Gastrocnemius medialis (tissue), 4 donors: ENCODE data around the gene AGAP3. TPM values are rescaled to one million over a fixed set of nuclear protein-coding genes. Genes with fewer than 3 reads are reported as not detected.

Experiments
- ATAC-seq, 2 donors: fragments of 150-250 bp; one replicate each; pipeline ENCODE4 v1.9.1; 2016
- DNase-seq, 2 donors: peaks; one replicate each; pipeline ENCODE4 v3.0.0-alpha.2; 2019
- H3K27ac ChIP-seq, 4 donors: fragments of 200-600 bp; sonication (generic); 1 replicate in 1 of 4; 2 replicates in 3 of 4; pipeline ENCODE4 v1.5.1; 2016 to 2018; ENCODE audit warnings: mild to moderate bottlenecking in 2 of 4, moderate library complexity in 1 of 4
- H3K27me3 ChIP-seq, 3 donors: fragments of 200-600 bp; sonication (generic) in 2 of 3; 1 replicate in 1 of 3; 2 replicates in 2 of 3; pipeline versions ENCODE4 v1.5.1 to v1.6.0; 2016 to 2019; ENCODE audit warnings: mild to moderate bottlenecking in 1 of 3, moderate library complexity in 1 of 3
- H3K36me3 ChIP-seq, 2 donors: fragments of 200-600 bp; sonication (generic) in 1 of 2; one replicate each; pipeline ENCODE4 v1.5.1; 2017 to 2018
- H3K4me1 ChIP-seq, 2 donors: fragments of 200-600 bp; sonication (generic) in 1 of 2; one replicate each; pipeline ENCODE4 v1.5.1; 2016 to 2017; ENCODE audit warnings: mild to moderate bottlenecking in 2 of 2
- H3K4me3 ChIP-seq, 4 donors: fragments of 200-600 bp; sonication (generic) in 3 of 4; 1 replicate in 1 of 4; 2 replicates in 3 of 4; pipeline ENCODE4 v1.5.1; 2016 to 2019; ENCODE audit warnings: mild to moderate bottlenecking in 2 of 4
- H3K9me3 ChIP-seq, 3 donors: fragments of 200-600 bp; sonication (generic) in 2 of 3; 1 replicate in 1 of 3; 2 replicates in 2 of 3; pipeline ENCODE4 v1.5.1; 2016 to 2019
- CTCF ChIP-seq, 5 experiments: fragments of 450-650 bp in 3 of 5; fragments of 200-600 bp in 2 of 5; sonication (generic) in 2 of 5; IDR thresholded peaks in 4 of 5; conservative IDR thresholded peaks in 1 of 5; 1 replicate in 4 of 5; 2 replicates in 1 of 5; pipeline ENCODE4 v1.5.1; 2016 to 2019; ENCODE audit warnings: antibody characterized with exemption in 5 of 5, mild to moderate bottlenecking in 3 of 5, moderate library complexity in 3 of 5
- POLR2A ChIP-seq, 2 donors: fragments of 450-650 bp; IDR thresholded peaks; one replicate each; pipeline ENCODE4 v1.6.1; 2017; ENCODE audit warnings: antibody characterized with exemption in 2 of 2, mild to moderate bottlenecking in 2 of 2, moderate library complexity in 2 of 2
- in situ Hi-C, 4 donors: fragments of 200-750 bp; cut with MboI; loops; one replicate each; pipeline versions ENCODE4 v1.15.0 to v1.8.0; 2017; ENCODE audit warnings: low sequenced_read_pairs in 4 of 4
- intact Hi-C: fragments of 100-400 bp; cut with DNase I; formaldehyde crosslinking; loops from one replicate; pipeline ENCODE4 v1.15.1; 2023; ENCODE audit warnings: low total_unique reads
- total RNA-seq, 4 donors: library from RNA; depleted of rRNA; stranded (reverse); fragments of >200 nt; gene quantifications; one replicate each; pipeline versions ENCODE4 v1.1.0 to v1.2.3, GENCODE V29; 2016

The AGAP3 gene
- total RNA-seq, 4 donors from 2014 or later = 31.1 to 65.3 (median 36.3) TPM

GRCh38 chr7:151075662-151075971 is 10.7 kb upstream of the AGAP3 start:
- H3K36me3 ChIP-seq = peaks cover 0 to 42% of the 10 kb centered on the region in 2 donors
- H3K9me3 ChIP-seq = no peaks in the 10 kb centered on the region
- H3K4me3 ChIP-seq = no peak overlapping the region
- DNase-seq (no peak), ATAC-seq (no peak)
- H3K27me3 ChIP-seq = no peaks in the 10 kb centered on the region
- peaks cover 16 to 23% of the 10 kb centered on the region in 2 donors for H3K4me1 ChIP-seq
- no peak for TF ChIP-seq CTCF (IDR thresholded peaks at IDR 0.05 in 4 of 5, conservative IDR thresholded peaks at IDR 0.05 in 1 of 5)
- no peak for TF ChIP-seq POLR2A (IDR thresholded peaks at IDR 0.05)
- H3K27ac ChIP-seq = no peak overlapping the region
- in situ Hi-C loops (no loop called here), intact Hi-C loops (no loop called here)

- Histone ChIP-seq H3K4me3 (no peak overlapping the region), H3K4me1 (peaks cover 16 to 23% of the 10 kb centered on the region in 2 donors), H3K27me3 (no peaks in the 10 kb centered on the region), H3K36me3 (peaks cover 0 to 39% of the 10 kb centered on the region in 2 donors), H3K27ac (no peak overlapping the region), H3K9me3 (no peaks in the 10 kb centered on the region)
- in situ Hi-C loops = no loop called here
- TF ChIP-seq CTCF (IDR thresholded peaks at IDR 0.05 in 4 of 5, conservative IDR thresholded peaks at IDR 0.05 in 1 of 5) (no peak), POLR2A (IDR thresholded peaks at IDR 0.05) (no peak)
- intact Hi-C loops = no loop called here
- no peak for ATAC-seq
- no peak for DNase-seq
Observed at GRCh38 chr7:151075978-151076426, 10.3 kb upstream of the AGAP3 start.

- DNase-seq = no peak
- H3K27ac ChIP-seq = peak overlapping the region in 1 of 4 donors; percentile 96
- H3K9me3 ChIP-seq = no peaks in the 10 kb centered on the region
- peaks cover 0 to 28% of the 10 kb centered on the region in 2 donors for H3K36me3 ChIP-seq
- no peaks in the 10 kb centered on the region for H3K27me3 ChIP-seq
- in situ Hi-C loops = no loop called here
- no peak for ATAC-seq
- TF ChIP-seq CTCF (IDR thresholded peaks at IDR 0.05 in 4 of 5, conservative IDR thresholded peaks at IDR 0.05 in 1 of 5) = no peak
- TF ChIP-seq POLR2A (IDR thresholded peaks at IDR 0.05) = no peak
- no peak overlapping the region for H3K4me3 ChIP-seq
- intact Hi-C loops = no loop called here
- H3K4me1 ChIP-seq = peaks cover 27 to 31% of the 10 kb centered on the region in 2 donors
Observed at GRCh38 chr7:151076863-151077704, 9.2 kb upstream of the AGAP3 start.

GRCh38 chr7:151077705-151078232 is 8.5 kb upstream of the AGAP3 start:
- Histone ChIP-seq H3K36me3 (peaks cover 0 to 23% of the 10 kb centered on the region in 2 donors), H3K9me3 (no peaks in the 10 kb centered on the region), H3K27me3 (no peaks in the 10 kb centered on the region), H3K4me3 (no peak overlapping the region), H3K4me1 (peaks cover 34 to 38% of the 10 kb centered on the region in 2 donors), H3K27ac (peak overlapping the region in 3 of 4 donors; percentile 17 to 96 (median 54))
- no peak for DNase-seq
- in situ Hi-C loops (no loop called here), intact Hi-C loops (no loop called here)
- no peak for ATAC-seq
- no peak for TF ChIP-seq CTCF (IDR thresholded peaks at IDR 0.05 in 4 of 5, conservative IDR thresholded peaks at IDR 0.05 in 1 of 5)
- TF ChIP-seq POLR2A (IDR thresholded peaks at IDR 0.05) = no peak
